B cell (primary cell): Measurements from ENCODE around the gene BRMS1L.

Source experiments
- CTCF ChIP-seq: fragments of 200-600 bp; IDR thresholded peaks from one replicate; pipeline ENCODE4 v1.8.0; 2022; ENCODE audit warnings: antibody characterized with exemption, mild to moderate bottlenecking
- EZH2 ChIP-seq: IDR thresholded peaks from 2 replicates; pipeline ENCODE4 v1.6.1; 2012; ENCODE audit warnings: borderline replicate concordance, low read depth, mild to moderate bottlenecking, moderate library complexity, low read length; ENCODE audit not compliant: insufficient read depth, poor library complexity, severe bottlenecking

GRCh38 chr14:35825968-35826217 is 245 bp upstream of the BRMS1L start:
- TF ChIP-seq CTCF: no peak
- TF ChIP-seq EZH2: no peak
